ENCODE results near the gene MAN1A1.
"Not testable (repeated sequence)": the region's sequence is repeated elsewhere in the genome, so short reads cannot be mapped to it uniquely, and the experiment has no call there.

Gene MAN1A1

GRCh38 chr6:119162134-119162775, 187.3 kb downstream of the MAN1A1 start:
- no peak for DNase-seq

- DNase-seq = no peak
These were observed 188.1 kb downstream of the MAN1A1 start for GRCh38 chr6:119161438-119161837.

GRCh38 chr6:119160911-119161310, 188.7 kb downstream of the MAN1A1 start:
- DNase-seq = no peak

- no peak for DNase-seq
These were observed 191.3 kb downstream of the MAN1A1 start for GRCh38 chr6:119158057-119158848.

- DNase-seq = no peak
These were observed 192.1 kb downstream of the MAN1A1 start for GRCh38 chr6:119157506-119157815.

- no peak for DNase-seq
These were observed 192.6 kb downstream of the MAN1A1 start for GRCh38 chr6:119156757-119157505.

GRCh38 chr6:119156082-119156481, 193.5 kb downstream of the MAN1A1 start:
- not testable (repeated sequence) for DNase-seq

- DNase-seq = no peak
These were observed 197.4 kb downstream of the MAN1A1 start for GRCh38 chr6:119152187-119152586.

GRCh38 chr6:119148825-119149525, 200.6 kb downstream of the MAN1A1 start:
- no peak for DNase-seq

GRCh38 chr6:119148098-119148824, 201.3 kb downstream of the MAN1A1 start:
- DNase-seq = peak in 1 of 2 donors; percentile 29

GRCh38 chr6:119147101-119148053, 202.2 kb downstream of the MAN1A1 start:
- DNase-seq = peak; percentile 8 to 33

- DNase-seq = no peak
These were observed 204.4 kb downstream of the MAN1A1 start for GRCh38 chr6:119145111-119145510.

GRCh38 chr6:119142637-119143036, 206.9 kb downstream of the MAN1A1 start:
- no peak for DNase-seq

- no peak for DNase-seq
These were observed 207.5 kb downstream of the MAN1A1 start for GRCh38 chr6:119142041-119142440.

- no peak for DNase-seq
These were observed 209.1 kb downstream of the MAN1A1 start for GRCh38 chr6:119140196-119141140.

- peak in 1 of 2 donors; percentile 7 for DNase-seq
These were observed 210.5 kb downstream of the MAN1A1 start for GRCh38 chr6:119138906-119139541.

GRCh38 chr6:119137194-119138072, 212.1 kb downstream of the MAN1A1 start:
- no peak for DNase-seq

- DNase-seq = no peak
These were observed 214.8 kb downstream of the MAN1A1 start for GRCh38 chr6:119134752-119135151.

Measured in CD4-positive, alpha-beta T cell treated with Interferon alpha-2 for 1 hour (primary cell).